Rectal smooth muscle tissue (tissue), 1 donor: ENCODE data around the gene NCOA1.
"Not testable (repeated sequence)": the region's sequence is repeated elsewhere in the genome, so short reads cannot be mapped to it uniquely, and the experiment has no call there.

Experiments
- H3K27ac ChIP-seq: one replicate; pipeline ENCODE4 v1.7.0; 2013; ENCODE audit warnings: low read depth, low read length, inconsistent platforms
- H3K27me3 ChIP-seq: one replicate; pipeline ENCODE4 v1.7.0; 2013; ENCODE audit warnings: low read length; ENCODE audit not compliant: control insufficient read depth, insufficient read depth
- H3K36me3 ChIP-seq: one replicate; pipeline ENCODE4 v1.7.0; 2013; ENCODE audit warnings: low read length; ENCODE audit not compliant: control insufficient read depth, insufficient read depth
- H3K4me1 ChIP-seq: one replicate; pipeline ENCODE4 v1.7.0; 2013; ENCODE audit warnings: low read length; ENCODE audit not compliant: control insufficient read depth, insufficient read depth
- H3K4me3 ChIP-seq: one replicate; pipeline ENCODE4 v1.7.0; 2013; ENCODE audit warnings: low read length
- H3K9ac ChIP-seq: one replicate; pipeline ENCODE4 v1.7.0; 2013; ENCODE audit warnings: low read length

The NCOA1 gene

DNA sequence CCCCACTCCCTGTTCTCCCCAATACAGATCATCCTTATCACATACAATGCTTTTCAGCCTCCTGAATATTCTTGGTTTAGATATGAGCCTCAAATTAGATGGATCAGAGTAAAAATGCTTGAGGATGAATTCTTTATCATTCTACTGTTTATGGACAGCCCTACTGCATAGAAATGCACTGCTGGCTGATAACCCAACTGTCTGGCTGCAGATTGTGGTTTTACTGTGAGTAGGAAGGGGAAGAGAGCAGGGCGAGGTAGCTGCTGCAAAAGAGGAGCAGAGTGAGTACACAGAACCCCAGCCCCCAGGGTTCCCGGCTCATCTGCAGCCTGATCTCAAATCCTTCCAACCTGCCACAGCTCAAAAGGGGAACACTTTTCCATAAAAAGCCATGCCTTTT, 29.4 kb upstream of the NCOA1 start:
- Histone ChIP-seq H3K4me1 (no peaks in the 10 kb centered on the region), H3K27ac (no peak overlapping the region), H3K9ac (no peak overlapping the region), H3K4me3 (no peak overlapping the region), H3K27me3 (no peaks in the 10 kb centered on the region), H3K36me3 (no peaks in the 10 kb centered on the region)

- Histone ChIP-seq H3K4me3 (no peak overlapping the region), H3K9ac (no peak overlapping the region), H3K27me3 (no peaks in the 10 kb centered on the region)
These were observed 27.8 kb upstream of the NCOA1 start for GRCh38 chr2:24463271-24463670.

GRCh38 chr2:24466871-24467870, 23.9 kb upstream of the NCOA1 start:
- H3K4me1 ChIP-seq: no peaks in the 10 kb centered on the region

More at GRCh38 chr2:24463271-24463670, 27.8 kb upstream of the NCOA1 start:
- Histone ChIP-seq H3K4me1 (no peaks in the 10 kb centered on the region), H3K27ac (no peak overlapping the region), H3K36me3 (no peaks in the 10 kb centered on the region)

GRCh38 chr2:24468453-24468852, 22.6 kb upstream of the NCOA1 start:
- not testable (repeated sequence) for H3K27me3 ChIP-seq, H3K27ac ChIP-seq, H3K4me3 ChIP-seq, H3K36me3 ChIP-seq, H3K9ac ChIP-seq, H3K4me1 ChIP-seq

More at GRCh38 chr2:24466871-24467870, 23.9 kb upstream of the NCOA1 start:
- Histone ChIP-seq H3K27ac (no peak overlapping the region), H3K27me3 (no peaks in the 10 kb centered on the region), H3K4me3 (no peak overlapping the region), H3K36me3 (no peaks in the 10 kb centered on the region), H3K9ac (no peak overlapping the region)

- Histone ChIP-seq H3K9ac (no peak overlapping the region), H3K27ac (no peak overlapping the region)
These were observed 21.9 kb upstream of the NCOA1 start for GRCh38 chr2:24469148-24469650.

DNA sequence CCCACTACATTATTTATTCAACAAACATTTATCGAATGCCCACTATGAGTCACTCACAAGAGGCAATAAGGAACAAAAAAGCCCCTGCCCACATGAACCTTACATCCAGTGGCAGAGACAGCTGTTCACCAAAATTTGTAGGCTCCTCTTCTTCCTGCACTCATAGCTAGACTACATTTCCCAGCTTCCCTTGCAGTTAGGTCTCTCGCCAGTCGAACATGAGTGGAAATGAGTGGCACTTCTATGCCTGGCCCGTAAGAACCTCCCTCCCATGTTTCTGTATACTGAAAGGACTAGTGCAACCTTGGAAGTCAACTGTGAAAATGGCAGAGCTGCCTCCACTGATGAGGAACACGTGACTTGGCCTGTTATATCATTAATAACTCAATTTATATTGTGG, 19.4 kb upstream of the NCOA1 start:
- no peaks in the 10 kb centered on the region for H3K4me1 ChIP-seq
- H3K9ac ChIP-seq: no peak overlapping the region
- no peak overlapping the region for H3K4me3 ChIP-seq
- H3K27me3 ChIP-seq: no peaks in the 10 kb centered on the region
- H3K27ac ChIP-seq: no peak overlapping the region
- H3K36me3 ChIP-seq: no peaks in the 10 kb centered on the region

More at GRCh38 chr2:24469148-24469650, 21.9 kb upstream of the NCOA1 start:
- Histone ChIP-seq H3K36me3 (no peaks in the 10 kb centered on the region), H3K4me3 (no peak overlapping the region), H3K27me3 (no peaks in the 10 kb centered on the region), H3K4me1 (no peaks in the 10 kb centered on the region)

DNA sequence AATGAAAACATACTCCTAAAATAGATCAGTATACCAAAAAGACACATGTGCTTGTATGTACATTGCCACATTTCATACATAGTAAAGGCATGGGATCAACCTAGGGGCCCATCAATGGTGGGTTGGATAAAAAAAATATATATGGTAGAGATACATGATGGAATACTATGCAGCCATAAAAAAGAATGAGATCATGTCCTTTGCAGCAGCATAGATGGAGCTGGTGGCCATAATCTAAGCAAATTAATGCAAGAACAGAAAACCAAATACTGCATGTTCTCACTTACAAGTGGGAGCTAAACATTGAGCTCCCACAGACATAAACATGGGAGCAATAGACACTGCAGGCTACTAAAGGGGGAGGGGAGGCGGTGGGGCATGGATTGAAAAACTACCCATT, 18.6 kb upstream of the NCOA1 start:
- Histone ChIP-seq H3K36me3 (no peaks in the 10 kb centered on the region), H3K4me3 (no peak overlapping the region), H3K27me3 (no peaks in the 10 kb centered on the region), H3K27ac (no peak overlapping the region), H3K4me1 (no peaks in the 10 kb centered on the region), H3K9ac (no peak overlapping the region)

DNA sequence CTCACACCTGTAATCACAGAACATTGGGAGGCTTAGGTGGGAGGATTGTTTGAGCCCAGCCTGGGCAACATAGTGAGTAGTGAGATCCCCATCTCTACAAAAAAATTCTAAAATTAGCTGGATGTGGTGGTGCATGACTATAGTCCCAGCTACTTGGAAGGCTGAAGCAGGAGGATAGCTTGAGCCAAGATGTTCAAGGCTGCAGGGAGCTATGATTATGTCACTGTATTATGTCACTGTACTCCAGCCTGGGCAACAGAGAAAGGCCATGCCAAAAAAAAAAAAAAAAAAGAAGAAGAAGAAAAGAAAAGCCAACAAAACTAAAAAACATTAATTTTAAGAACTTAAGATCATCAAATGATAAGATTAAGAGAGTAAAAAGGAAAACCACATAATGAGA, 17.4 kb upstream of the NCOA1 start:
- Histone ChIP-seq H3K9ac (no peak overlapping the region), H3K27ac (no peak overlapping the region), H3K4me3 (no peak overlapping the region), H3K4me1 (no peaks in the 10 kb centered on the region), H3K36me3 (no peaks in the 10 kb centered on the region), H3K27me3 (no peaks in the 10 kb centered on the region)

GRCh38 chr2:24474053-24474452, 17.0 kb upstream of the NCOA1 start:
- Histone ChIP-seq H3K4me1 (no peaks in the 10 kb centered on the region), H3K4me3 (no peak overlapping the region), H3K27me3 (no peaks in the 10 kb centered on the region)

DNA sequence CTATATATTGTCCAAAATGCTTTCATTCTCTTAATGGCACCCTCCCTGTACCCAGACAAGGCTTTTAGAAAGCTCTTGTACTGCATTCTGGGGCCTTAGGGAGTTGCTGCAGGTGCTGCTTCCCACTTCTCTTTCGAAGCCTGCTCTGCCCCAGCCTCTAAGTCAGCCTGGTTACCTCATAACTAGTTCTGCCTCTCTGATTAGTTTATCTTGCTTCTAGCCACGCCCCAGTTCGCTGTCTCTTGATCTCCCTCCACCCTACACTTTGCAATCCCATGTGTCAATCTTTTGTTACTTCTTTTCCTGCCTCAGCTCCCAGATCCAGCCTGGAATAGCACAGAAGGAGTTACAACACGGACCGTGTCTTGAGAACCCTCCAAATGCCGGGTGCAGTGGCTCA, 13.8 kb upstream of the NCOA1 start:
- H3K4me3 ChIP-seq: no peak overlapping the region
- no peaks in the 10 kb centered on the region for H3K36me3 ChIP-seq
- H3K27me3 ChIP-seq: no peaks in the 10 kb centered on the region
- no peaks in the 10 kb centered on the region for H3K4me1 ChIP-seq
- H3K9ac ChIP-seq: no peak overlapping the region
- no peak overlapping the region for H3K27ac ChIP-seq

More at GRCh38 chr2:24474053-24474452, 17.0 kb upstream of the NCOA1 start:
- H3K36me3 ChIP-seq: no peaks in the 10 kb centered on the region
- no peak overlapping the region for H3K9ac ChIP-seq
- no peak overlapping the region for H3K27ac ChIP-seq

DNA sequence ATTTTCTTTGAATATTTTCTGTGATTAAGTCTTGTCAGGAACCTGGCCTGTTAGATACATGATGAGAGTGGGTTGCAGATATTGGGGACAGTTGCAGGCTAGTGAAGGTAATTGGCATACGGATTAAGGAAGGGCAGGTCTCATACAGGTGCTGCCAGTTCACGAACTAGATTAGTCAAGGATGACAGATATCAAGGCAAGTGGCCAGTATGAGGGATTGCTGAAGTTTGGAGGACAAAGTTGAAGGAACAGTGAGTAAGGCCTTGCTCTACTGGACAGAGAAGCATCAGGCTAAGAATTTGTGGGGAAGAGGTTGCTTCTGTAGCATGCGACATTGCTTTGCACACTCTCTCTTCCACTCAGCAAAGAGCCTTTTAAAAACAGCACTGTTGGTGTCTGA, 12.8 kb upstream of the NCOA1 start:
- H3K4me3 ChIP-seq: no peak overlapping the region
- H3K9ac ChIP-seq: no peak overlapping the region
- no peak overlapping the region for H3K27ac ChIP-seq
- H3K27me3 ChIP-seq: no peaks in the 10 kb centered on the region
- no peaks in the 10 kb centered on the region for H3K4me1 ChIP-seq
- H3K36me3 ChIP-seq: no peaks in the 10 kb centered on the region

- Histone ChIP-seq H3K36me3 (no peaks in the 10 kb centered on the region), H3K27me3 (no peaks in the 10 kb centered on the region), H3K4me1 (no peaks in the 10 kb centered on the region), H3K9ac (no peak overlapping the region), H3K4me3 (no peak overlapping the region), H3K27ac (no peak overlapping the region)
These were observed 10.8 kb upstream of the NCOA1 start for GRCh38 chr2:24480245-24480644.
